Measurements from ENCODE around the gene NCAPD2.

NCAPD2 gene

GRCh38 chr12:6493497-6494257 lies at the start of gene NCAPD2:
Gene NCAPD2, plus strand, starts transcription at chr12:6494102. Its CDS starts 997 bp downstream, at chr12:6495099.
- ATAC-seq = peak; percentile 97
- Mint-ChIP-seq H3K36me3 (peaks cover 24% of the 10 kb centered on the region), H3K9me3 (no peaks in the 10 kb centered on the region), H3K4me3 (peak within 1 kb of the TSS; percentile 94), H3K27ac (peak within 1 kb of the TSS; percentile 99), H3K4me1 (peaks cover 21% of the 10 kb centered on the region), H3K27me3 (no peaks in the 10 kb centered on the region)

DNA sequence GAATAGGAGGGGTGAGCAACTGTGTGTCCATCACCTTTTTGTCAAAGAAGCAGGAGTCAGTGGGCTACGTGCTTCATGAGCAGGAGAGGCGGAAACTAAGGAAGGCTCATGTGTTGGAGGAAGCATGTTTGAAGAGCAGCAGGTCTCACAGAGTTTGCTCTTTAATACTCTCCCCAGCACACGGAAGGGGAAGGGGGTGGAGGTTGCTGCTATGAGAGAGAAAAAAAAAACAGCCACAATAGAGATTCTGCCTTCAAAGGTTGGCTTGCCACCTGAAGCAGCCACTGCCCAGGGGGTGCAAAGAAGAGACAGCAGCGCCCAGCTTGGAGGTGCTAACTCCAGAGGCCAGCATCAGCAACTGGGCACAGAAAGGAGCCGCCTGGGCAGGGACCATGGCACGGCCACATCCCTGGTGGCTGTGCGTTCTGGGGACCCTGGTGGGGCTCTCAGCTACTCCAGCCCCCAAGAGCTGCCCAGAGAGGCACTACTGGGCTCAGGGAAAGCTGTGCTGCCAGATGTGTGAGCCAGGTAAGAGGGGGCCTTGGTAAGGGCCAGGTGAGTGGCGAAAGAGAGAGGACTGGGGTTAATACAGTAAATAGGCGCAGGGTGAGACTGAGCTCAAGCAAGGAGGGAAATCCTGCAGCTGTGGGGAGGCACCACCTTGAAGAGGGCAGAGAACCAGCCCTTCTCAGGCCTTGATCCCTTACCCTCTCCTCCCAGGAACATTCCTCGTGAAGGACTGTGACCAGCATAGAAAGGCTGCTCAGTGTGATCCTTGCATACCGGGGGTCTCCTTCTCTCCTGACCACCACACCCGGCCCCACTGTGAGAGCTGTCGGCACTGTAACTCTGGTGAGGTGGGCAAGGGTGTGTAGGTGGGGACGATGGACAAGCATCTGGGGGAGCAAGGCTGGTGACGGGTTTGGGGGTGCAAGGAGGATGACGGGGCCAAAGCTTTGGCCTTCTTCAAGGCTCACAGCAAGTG lies 48.9 kb upstream of the NCAPD2 start, which contains the start of gene CD27:
Gene CD27, plus strand, starts transcription at position 252 of the 985 bp plus-strand sequence. Its CDS starts 141 bp downstream, at position 393.
- H3K27me3 Mint-ChIP-seq = no peaks in the 10 kb centered on the region
- H3K36me3 Mint-ChIP-seq = peaks cover 34% of the 10 kb centered on the region
- H3K4me3 Mint-ChIP-seq = peak within 1 kb of the TSS; percentile 99
- no peaks in the 10 kb centered on the region for H3K9me3 Mint-ChIP-seq
- ATAC-seq = peak; percentile 71
- peaks cover 60% of the 10 kb centered on the region for H3K4me1 Mint-ChIP-seq
- peak within 1 kb of the TSS; percentile 83 for H3K27ac Mint-ChIP-seq

DNA sequence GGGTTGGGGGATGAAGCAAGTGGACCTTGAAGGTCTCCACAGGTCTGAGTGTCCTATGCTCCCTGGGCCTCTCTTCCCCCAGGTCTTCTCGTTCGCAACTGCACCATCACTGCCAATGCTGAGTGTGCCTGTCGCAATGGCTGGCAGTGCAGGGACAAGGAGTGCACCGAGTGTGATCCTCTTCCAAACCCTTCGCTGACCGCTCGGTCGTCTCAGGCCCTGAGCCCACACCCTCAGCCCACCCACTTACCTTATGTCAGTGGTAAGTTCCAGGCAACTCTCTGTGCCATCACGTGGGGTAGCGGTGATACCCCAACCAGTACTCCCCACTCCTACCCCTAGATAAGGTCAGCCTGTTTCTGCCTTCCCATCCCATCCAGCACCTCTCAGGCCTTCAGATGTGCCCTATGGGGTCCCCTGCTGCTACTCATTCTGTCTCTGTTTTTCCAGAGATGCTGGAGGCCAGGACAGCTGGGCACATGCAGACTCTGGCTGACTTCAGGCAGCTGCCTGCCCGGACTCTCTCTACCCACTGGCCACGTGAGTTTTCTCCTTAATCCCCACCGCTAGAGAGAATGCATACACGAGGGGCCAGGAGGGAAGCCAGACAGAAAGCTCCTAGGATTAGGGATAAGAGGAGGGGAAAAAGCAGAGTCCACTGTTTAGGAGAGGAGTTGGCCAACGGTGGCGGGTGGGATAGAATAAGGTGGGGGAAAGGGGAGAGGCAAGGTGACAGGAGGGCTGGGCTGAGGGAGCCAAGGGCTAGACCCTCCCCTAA lies 43.6 kb upstream of the NCAPD2 start:
- Mint-ChIP-seq H3K27ac (peak overlapping the region; percentile 83), H3K36me3 (peaks cover 69% of the 10 kb centered on the region), H3K9me3 (no peaks in the 10 kb centered on the region), H3K27me3 (no peaks in the 10 kb centered on the region), H3K4me1 (peaks cover 65% of the 10 kb centered on the region), H3K4me3 (peak overlapping the region; percentile 97)
- ATAC-seq = no peak

DNA sequence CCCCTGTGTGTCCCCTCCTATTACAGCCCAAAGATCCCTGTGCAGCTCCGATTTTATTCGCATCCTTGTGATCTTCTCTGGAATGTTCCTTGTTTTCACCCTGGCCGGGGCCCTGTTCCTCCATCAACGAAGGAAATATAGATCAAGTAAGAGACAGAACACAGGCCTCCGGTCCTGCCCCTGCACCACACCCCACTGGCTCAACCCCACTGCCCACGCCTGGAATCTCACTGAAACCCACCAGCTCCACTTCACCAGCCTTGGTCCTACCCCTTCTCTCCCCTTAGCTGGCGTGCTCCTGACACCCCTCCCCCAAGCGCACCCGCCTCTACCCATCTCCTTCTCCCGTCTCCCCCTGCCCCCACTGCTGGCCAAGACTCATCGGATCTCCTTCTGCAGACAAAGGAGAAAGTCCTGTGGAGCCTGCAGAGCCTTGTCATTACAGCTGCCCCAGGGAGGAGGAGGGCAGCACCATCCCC lies 43.0 kb upstream of the NCAPD2 start:
- peak overlapping the region; percentile 83 for H3K27ac Mint-ChIP-seq
- H3K27me3 Mint-ChIP-seq = no peaks in the 10 kb centered on the region
- H3K36me3 Mint-ChIP-seq = peaks cover 66% of the 10 kb centered on the region
- no peak for ATAC-seq
- peaks cover 67% of the 10 kb centered on the region for H3K4me1 Mint-ChIP-seq
- peak overlapping the region; percentile 97 for H3K4me3 Mint-ChIP-seq
- no peaks in the 10 kb centered on the region for H3K9me3 Mint-ChIP-seq

- H3K4me1 Mint-ChIP-seq = peaks cover 68% of the 10 kb centered on the region
- ATAC-seq = peak; percentile 92
- H3K27me3 Mint-ChIP-seq = no peaks in the 10 kb centered on the region
- peaks cover 67% of the 10 kb centered on the region for H3K36me3 Mint-ChIP-seq
- H3K9me3 Mint-ChIP-seq = no peaks in the 10 kb centered on the region
- peak within 1 kb of the TSS; percentile 97 for H3K4me3 Mint-ChIP-seq
- peak within 1 kb of the TSS; percentile 83 for H3K27ac Mint-ChIP-seq
Measured at GRCh38 chr12:6451348-6452244, 42.3 kb upstream of the NCAPD2 start, which contains the start of gene TAPBPL. Gene TAPBPL, plus strand, starts transcription at chr12:6452042. Its CDS starts 207 bp downstream, at chr12:6452249.

GRCh38 chr12:6452245-6452943 lies 41.5 kb upstream of the NCAPD2 start:
- peak; percentile 17 for ATAC-seq
- Mint-ChIP-seq H3K27ac (peak overlapping the region; percentile 83), H3K27me3 (no peaks in the 10 kb centered on the region), H3K4me1 (peaks cover 68% of the 10 kb centered on the region), H3K4me3 (peak overlapping the region; percentile 97), H3K9me3 (no peaks in the 10 kb centered on the region), H3K36me3 (peaks cover 66% of the 10 kb centered on the region)

DNA sequence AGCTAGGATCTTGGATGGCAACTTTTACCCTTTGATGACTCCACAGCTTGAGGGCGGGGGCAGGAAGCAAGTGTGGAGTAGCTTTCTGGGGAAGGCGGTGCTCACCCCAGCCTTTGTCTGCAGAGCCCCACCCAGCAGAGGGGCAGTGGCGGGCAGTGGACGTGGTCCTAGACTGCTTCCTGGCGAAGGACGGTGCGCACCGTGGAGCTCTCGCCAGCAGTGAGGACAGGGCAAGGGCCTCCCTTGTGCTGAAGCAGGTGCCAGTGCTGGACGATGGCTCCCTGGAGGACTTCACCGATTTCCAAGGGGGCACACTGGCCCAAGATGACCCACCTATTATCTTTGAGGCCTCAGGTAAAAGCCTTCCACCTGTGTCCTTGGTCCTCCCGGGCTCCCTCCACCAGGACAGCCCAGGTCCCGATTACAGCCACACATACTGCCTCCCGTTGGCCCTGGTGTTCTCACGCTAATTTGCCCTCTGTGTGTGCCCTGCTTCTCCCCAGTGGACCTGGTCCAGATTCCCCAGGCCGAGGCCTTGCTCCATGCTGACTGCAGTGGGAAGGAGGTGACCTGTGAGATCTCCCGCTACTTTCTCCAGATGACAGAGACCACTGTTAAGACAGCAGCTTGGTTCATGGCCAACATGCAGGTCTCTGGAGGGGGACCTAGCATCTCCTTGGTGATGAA lies 40.8 kb upstream of the NCAPD2 start:
- Mint-ChIP-seq H3K4me1 (peaks cover 64% of the 10 kb centered on the region), H3K36me3 (peaks cover 65% of the 10 kb centered on the region), H3K27me3 (no peaks in the 10 kb centered on the region), H3K4me3 (peak overlapping the region; percentile 97), H3K27ac (peak overlapping the region; percentile 83), H3K9me3 (no peaks in the 10 kb centered on the region)
- no peak for ATAC-seq

DNA sequence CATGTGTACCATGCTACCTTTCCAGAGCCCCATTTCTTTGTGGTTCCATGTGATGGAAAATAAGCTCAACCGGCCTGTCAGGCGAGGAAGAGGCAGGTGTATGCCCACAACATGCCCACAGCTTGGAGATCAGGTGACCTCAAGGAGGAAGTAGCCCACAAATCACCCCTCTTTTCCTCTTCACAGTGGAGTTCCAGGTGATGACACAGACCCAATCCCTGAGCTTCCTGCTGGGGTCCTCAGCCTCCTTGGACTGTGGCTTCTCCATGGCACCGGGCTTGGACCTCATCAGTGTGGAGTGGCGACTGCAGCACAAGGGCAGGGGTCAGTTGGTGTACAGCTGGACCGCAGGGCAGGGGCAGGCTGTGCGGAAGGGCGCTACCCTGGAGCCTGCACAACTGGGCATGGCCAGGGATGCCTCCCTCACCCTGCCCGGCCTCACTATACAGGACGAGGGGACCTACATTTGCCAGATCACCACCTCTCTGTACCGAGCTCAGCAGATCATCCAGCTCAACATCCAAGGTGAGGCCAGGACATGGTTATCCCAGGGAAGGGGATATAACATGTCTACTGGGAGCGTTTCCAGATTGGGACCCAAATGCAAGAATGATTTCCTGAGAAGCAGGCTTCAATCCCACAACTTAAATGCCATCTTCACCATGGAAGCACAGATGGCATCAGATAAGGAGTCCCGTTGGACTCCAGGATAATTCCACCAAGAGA lies 36.5 kb upstream of the NCAPD2 start:
- Mint-ChIP-seq H3K36me3 (peaks cover 85% of the 10 kb centered on the region), H3K27me3 (no peaks in the 10 kb centered on the region), H3K4me1 (peaks cover 74% of the 10 kb centered on the region), H3K27ac (peak overlapping the region; percentile 79), H3K9me3 (no peaks in the 10 kb centered on the region), H3K4me3 (peak overlapping the region; percentile 11)
- no peak for ATAC-seq

DNA sequence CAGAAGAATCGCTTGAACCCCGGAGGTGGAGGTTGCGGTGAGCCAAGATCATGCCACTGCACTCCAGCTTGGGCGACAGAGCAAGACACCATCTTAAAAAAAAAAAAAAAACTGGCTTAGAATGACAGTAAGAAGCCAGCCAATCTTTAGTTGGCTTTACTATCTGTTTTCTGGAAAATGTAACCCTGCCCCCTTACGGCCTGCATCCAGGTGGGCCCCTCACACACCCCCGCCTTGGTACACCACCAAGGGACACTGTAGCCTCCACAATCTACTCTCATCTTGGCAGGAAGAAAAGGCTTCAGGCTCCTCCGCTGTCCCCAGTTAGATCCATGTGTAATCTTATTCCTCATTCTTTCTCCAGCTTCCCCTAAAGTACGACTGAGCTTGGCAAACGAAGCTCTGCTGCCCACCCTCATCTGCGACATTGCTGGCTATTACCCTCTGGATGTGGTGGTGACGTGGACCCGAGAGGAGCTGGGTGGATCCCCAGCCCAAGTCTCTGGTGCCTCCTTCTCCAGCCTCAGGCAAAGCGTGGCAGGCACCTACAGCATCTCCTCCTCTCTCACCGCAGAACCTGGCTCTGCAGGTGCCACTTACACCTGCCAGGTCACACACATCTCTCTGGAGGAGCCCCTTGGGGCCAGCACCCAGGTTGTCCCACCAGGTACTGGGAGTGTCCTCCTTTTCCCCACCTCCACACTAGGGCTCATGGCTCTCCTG lies 35.5 kb upstream of the NCAPD2 start:
- Mint-ChIP-seq H3K4me1 (peaks cover 74% of the 10 kb centered on the region), H3K9me3 (no peaks in the 10 kb centered on the region), H3K27ac (peak overlapping the region; percentile 79), H3K27me3 (no peaks in the 10 kb centered on the region), H3K36me3 (peaks cover 85% of the 10 kb centered on the region), H3K4me3 (peak overlapping the region; percentile 8)
- no peak for ATAC-seq

GRCh38 chr12:6459004-6459337 lies 34.9 kb upstream of the NCAPD2 start:
- no peaks in the 10 kb centered on the region for H3K9me3 Mint-ChIP-seq
- no peak overlapping the region for H3K4me3 Mint-ChIP-seq
- ATAC-seq = no peak
- peaks cover 85% of the 10 kb centered on the region for H3K36me3 Mint-ChIP-seq
- peaks cover 75% of the 10 kb centered on the region for H3K4me1 Mint-ChIP-seq
- H3K27me3 Mint-ChIP-seq = no peaks in the 10 kb centered on the region
- H3K27ac Mint-ChIP-seq = peak overlapping the region; percentile 79

DNA sequence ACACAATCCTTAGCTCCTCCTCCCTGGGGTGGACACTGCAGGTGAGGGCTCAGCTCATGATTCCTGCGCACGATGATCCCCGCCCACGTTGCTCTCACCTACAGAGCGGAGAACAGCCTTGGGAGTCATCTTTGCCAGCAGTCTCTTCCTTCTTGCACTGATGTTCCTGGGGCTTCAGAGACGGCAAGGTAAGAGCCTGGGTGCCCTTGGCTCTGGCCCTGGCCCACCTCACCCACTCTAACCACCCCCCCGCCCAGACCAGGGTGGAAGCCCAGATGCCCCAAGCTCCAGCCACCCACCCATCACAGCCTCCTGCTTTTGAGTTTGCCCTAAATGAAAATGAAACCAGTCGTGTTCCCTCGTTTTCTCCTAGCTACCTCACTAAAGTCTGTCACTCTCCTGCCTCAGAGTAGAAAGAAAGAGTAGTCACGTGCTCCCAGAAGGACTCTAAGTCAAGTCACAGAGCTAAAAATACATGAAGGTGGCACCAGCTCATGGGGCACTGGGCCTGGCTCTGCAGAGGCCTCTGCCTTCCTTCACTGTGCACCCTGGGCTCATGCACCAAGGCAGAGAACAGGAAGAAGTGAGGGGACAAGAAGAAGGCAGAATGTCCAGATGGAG lies 33.0 kb upstream of the NCAPD2 start:
- Mint-ChIP-seq H3K4me3 (peak overlapping the region; percentile 34), H3K36me3 (peaks cover 87% of the 10 kb centered on the region), H3K9me3 (no peaks in the 10 kb centered on the region), H3K4me1 (peaks cover 89% of the 10 kb centered on the region), H3K27ac (peak overlapping the region; percentile 94), H3K27me3 (no peaks in the 10 kb centered on the region)
- ATAC-seq = peak; percentile 1
